GM21360 (cell line): ENCODE data around the gene EFNA5.
A peak's percentile ranks its signal among the peaks of the same experiment; 100 is the strongest.

Source experiments
- ATAC-seq: cut with Tn5 transposase; IDR thresholded peaks from one replicate; pipeline ENCODE4 v1.9.1; 2021; ENCODE audit warnings: mild to moderate bottlenecking, moderate library complexity; ENCODE audit not compliant: unreplicated experiment

The EFNA5 gene

DNA sequence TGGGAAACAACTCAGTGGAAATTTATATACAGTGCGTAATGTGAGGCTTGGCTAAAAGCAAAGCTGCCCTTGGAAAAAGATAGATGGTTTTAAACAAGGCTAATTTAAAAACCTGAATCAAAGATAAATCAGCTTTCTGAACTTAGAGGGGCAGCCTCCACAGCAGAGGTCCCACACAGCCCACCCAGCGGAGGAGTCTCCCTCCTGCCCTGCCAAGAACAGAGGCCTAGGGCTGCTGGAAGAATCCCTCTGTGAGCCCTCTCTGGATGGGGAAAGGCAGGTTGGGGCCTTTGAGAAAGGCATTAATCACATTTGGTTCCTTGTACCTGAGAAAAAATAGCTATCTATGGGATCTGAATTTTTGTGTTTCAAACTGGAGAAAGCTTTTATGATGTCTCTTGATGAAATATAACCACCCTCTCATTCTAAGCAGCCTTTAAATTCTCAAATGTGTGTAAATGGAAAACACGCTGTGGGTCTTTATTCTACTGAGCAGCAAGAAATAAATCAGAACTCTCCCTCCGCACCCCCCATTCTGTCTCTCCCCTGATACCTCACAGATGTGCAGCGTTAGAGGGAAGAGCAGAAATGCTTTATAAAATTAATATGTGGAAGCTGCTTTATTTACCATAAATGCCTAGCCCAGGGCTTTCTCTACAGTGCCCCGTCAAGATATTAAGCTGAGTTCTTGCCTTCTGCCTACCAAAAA, 329.2 kb downstream of the EFNA5 start:
- no peak for ATAC-seq

GRCh38 chr5:107340631-107341030, 330.1 kb downstream of the EFNA5 start:
- no peak for ATAC-seq

GRCh38 chr5:107338335-107338734, 332.4 kb downstream of the EFNA5 start:
- ATAC-seq, result no peak

GRCh38 chr5:107337281-107337680, 333.5 kb downstream of the EFNA5 start:
- no peak for ATAC-seq

DNA sequence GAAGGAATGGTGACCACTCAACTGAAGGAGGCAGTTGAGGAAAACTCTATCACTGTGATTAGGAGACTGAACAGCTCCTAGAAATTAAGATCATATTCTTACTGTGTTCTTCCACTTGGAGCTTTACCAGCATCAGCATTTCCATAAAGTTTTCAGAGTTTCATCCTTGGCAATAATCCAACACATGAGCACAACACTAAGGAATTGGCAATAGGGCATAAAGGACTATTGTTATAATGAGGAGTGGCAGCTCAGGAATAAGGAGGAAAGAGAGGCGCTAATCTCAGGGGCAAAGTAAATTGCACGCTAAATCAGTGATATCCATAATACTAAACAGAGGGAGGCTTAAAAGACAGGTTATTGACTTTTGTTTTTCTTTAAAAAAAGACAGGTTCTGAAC, 338.9 kb downstream of the EFNA5 start:
- ATAC-seq, result no peak

GRCh38 chr5:107331312-107331711, 339.4 kb downstream of the EFNA5 start:
- ATAC-seq, result no peak

- no peak for ATAC-seq
Measured at GRCh38 chr5:107330903-107331302, 339.8 kb downstream of the EFNA5 start.

DNA sequence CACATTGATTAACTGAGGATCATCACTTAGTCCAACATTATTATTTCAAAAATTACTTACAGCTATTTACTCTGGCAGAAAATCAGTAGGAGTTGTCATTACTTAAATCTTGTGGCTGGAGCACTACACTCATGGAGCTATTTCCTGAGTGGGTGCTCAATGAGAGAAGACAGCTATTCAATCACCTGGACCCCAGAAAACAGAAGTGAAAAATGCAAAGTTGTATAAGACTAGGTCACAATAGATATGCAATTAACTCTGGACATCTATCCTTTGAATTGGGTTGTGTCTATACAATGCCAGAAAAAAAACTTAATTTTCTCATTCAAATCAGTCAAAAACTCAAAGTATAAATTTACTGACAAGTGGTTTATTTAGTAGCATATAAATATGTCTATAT, 340.9 kb downstream of the EFNA5 start:
- ATAC-seq, result peak; percentile 68
